Activated CD4-positive, alpha-beta memory T cell treated with anti-CD3 and anti-CD28 coated beads, Interleukin-2, amount 10 ng/mL, durations not matched to agents 7 days and 5 days (primary cell): ENCODE measurements around the gene KLRG1. TPM values are rescaled to one million over a fixed set of nuclear protein-coding genes. Genes with fewer than 3 reads are reported as not detected.

ENCODE experiments used
- CTCF ChIA-PET: fragments of 350-600 bp; sonication (Branson Sonifier 250); formaldehyde crosslinking; loops from one replicate; lab custom pipeline; 2021; ENCODE audit warnings: antibody characterized with exemption, inconsistent platforms; lab: Charles Lee
- POLR2A ChIA-PET: fragments of 350-600 bp; sonication (Branson Sonifier 250); formaldehyde crosslinking; loops from one replicate; lab custom pipeline; 2021; ENCODE audit warnings: antibody characterized with exemption; lab: Charles Lee
- DNase-seq: peaks from one replicate; pipeline ENCODE4 v3.0.0-alpha.2; 2020
- H3K27ac Mint-ChIP-seq: one replicate; pipeline ENCODE4 v1.8.0; 2021; ENCODE audit warnings: mild to moderate bottlenecking, mixed read lengths
- H3K27me3 Mint-ChIP-seq: one replicate; pipeline ENCODE4 v1.8.0; 2021; ENCODE audit warnings: mixed read lengths
- H3K36me3 Mint-ChIP-seq: one replicate; pipeline ENCODE4 v1.8.0; 2021; ENCODE audit warnings: low read depth, mixed read lengths
- H3K4me1 Mint-ChIP-seq: one replicate; pipeline ENCODE4 v1.8.0; 2021; ENCODE audit warnings: mixed read lengths
- H3K4me3 Mint-ChIP-seq: one replicate; pipeline ENCODE4 v1.8.0; 2021; ENCODE audit warnings: mild to moderate bottlenecking, mixed read lengths
- H3K9me3 Mint-ChIP-seq: one replicate; pipeline ENCODE4 v1.8.0; 2021; ENCODE audit warnings: mixed read lengths
- total RNA-seq, 2 experiments: library from RNA; stranded (reverse); gene quantifications; one replicate each; pipeline ENCODE4 v1.2.3, GENCODE V29; 2021

KLRG1 gene
- total RNA-seq: 10 to 100 TPM; 12.8 to 13.3 TPM

GRCh38 chr12:8989413-8989812 is at the start of gene KLRG1:
TSS of gene KLRG1 (plus strand) at chr12:8989546. CDS start at chr12:8989636, 90 bp downstream.
- Mint-ChIP-seq H3K9me3 (no peaks in the 10 kb centered on the region), H3K4me1 (peaks cover 56% of the 10 kb centered on the region), H3K4me3 (peak within 1 kb of the TSS; percentile 61), H3K27ac (peak within 1 kb of the TSS; percentile 70), H3K36me3 (peaks cover 6% of the 10 kb centered on the region), H3K27me3 (no peaks in the 10 kb centered on the region)
- ChIA-PET CTCF (no interaction called here), POLR2A (interaction anchor here (1.3 kb wide), 1 partner anchor 39 kb away, joined by 3 read pairs; no protein-coding TSS in a partner anchor)
- DNase-seq: no peak

GRCh38 chr12:8941691-8942478 is 47.5 kb upstream of the KLRG1 start:
- POLR2A ChIA-PET: no interaction called here
- H3K9me3 Mint-ChIP-seq: no peaks in the 10 kb centered on the region
- H3K27ac Mint-ChIP-seq: no peak overlapping the region
- CTCF ChIA-PET: interaction anchor here (0.8 to 1.1 kb wide), 2 partner anchors 97 to 108 kb away, joined by 3 read pairs; no protein-coding TSS in a partner anchor
- no peak overlapping the region for H3K4me3 Mint-ChIP-seq
- no peaks in the 10 kb centered on the region for H3K27me3 Mint-ChIP-seq
- H3K36me3 Mint-ChIP-seq: peaks cover 61% of the 10 kb centered on the region
- peaks cover 11% of the 10 kb centered on the region for H3K4me1 Mint-ChIP-seq
- DNase-seq: no peak

DNA sequence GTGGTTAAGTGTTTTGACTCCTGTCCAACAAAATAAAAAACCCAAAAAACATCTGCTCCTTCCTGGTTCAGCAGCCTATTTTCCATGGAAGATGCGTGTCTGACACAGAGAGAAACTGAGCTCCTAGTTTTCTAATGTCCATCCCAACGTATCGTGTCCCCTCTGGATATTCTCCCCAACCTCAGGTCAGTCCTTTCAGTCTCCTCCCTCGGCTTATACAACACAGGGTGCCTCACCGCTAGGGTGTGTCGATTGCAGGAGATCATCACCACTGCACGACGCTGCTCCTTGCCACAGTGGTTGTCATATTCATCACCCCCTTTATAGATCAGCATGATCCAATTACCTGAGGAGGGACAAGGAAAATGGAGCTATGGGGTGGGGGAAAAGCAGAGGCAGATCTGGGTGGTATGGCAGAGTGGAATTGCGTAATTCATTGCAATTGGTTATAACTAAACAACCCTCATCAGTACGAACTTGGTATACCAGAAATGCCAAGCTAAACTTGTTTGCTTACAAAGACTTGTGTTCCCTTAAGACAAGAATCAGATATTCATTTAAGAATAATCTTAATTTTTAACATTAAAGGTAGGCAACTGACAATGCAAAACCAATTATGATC is 45.7 kb upstream of the KLRG1 start:
- POLR2A ChIA-PET: no interaction called here
- H3K27me3 Mint-ChIP-seq: no peaks in the 10 kb centered on the region
- H3K4me3 Mint-ChIP-seq: no peak overlapping the region
- H3K36me3 Mint-ChIP-seq: peaks cover 63% of the 10 kb centered on the region
- no peak overlapping the region for H3K27ac Mint-ChIP-seq
- H3K9me3 Mint-ChIP-seq: no peaks in the 10 kb centered on the region
- DNase-seq: no peak
- H3K4me1 Mint-ChIP-seq: peaks cover 26% of the 10 kb centered on the region
- CTCF ChIA-PET: interaction anchor here (1.3 to 2.7 kb wide), 3 partner anchors 54 to 106 kb away, joined by 4 to 10 read pairs (median 7); no protein-coding TSS in a partner anchor

DNA sequence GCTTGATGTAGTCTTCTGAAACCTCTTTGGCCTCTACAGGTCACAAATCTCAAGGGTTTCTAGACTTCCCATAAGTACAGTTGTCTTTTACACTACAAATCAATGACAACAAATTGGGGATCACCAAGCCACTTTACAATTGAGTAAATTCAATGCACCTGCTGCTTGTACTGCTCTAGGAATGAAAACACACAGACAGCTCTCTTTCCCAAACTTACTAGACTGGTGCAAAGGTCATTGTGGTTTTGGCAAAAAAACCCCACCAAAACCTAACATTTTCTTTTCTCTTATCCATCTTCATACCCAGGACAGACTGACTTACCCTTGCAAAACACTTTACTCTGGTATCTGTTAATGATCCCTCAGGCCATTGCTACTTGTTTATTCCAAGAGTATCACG is 42.6 kb upstream of the KLRG1 start:
- POLR2A ChIA-PET: no interaction called here
- H3K36me3 Mint-ChIP-seq: peaks cover 56% of the 10 kb centered on the region
- peak overlapping the region; percentile 56 for H3K4me3 Mint-ChIP-seq
- H3K27me3 Mint-ChIP-seq: no peaks in the 10 kb centered on the region
- peaks cover 37% of the 10 kb centered on the region for H3K4me1 Mint-ChIP-seq
- CTCF ChIA-PET: interaction anchor here (0.7 to 8.1 kb wide), 4 partner anchors 33 to 403 kb away, joined by 3 to 162 read pairs (median 42); no protein-coding TSS in a partner anchor
- no peaks in the 10 kb centered on the region for H3K9me3 Mint-ChIP-seq
- H3K27ac Mint-ChIP-seq: peak overlapping the region; percentile 62
- no peak for DNase-seq

DNA sequence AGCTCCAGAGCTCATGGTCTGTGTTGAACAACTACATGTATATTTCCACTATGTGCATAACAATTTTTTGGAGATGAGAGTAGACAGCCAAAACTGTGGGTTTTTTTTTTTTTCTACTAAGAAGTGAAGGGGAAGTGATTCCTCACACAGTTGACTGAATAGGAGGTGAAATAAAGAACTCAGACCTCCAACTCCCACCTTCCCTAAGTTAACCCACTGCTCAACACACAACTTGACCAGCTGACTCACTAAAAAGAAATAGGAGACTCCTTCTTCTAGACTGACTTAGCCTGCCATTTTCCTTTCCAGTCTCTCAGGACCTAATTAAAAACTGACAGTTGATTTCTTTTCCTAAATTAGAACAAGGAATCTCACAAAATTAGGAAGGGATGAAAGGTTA is 41.6 kb upstream of the KLRG1 start:
- Mint-ChIP-seq H3K4me3 (peak overlapping the region; percentile 34), H3K27ac (peak overlapping the region; percentile 62), H3K36me3 (peaks cover 50% of the 10 kb centered on the region), H3K27me3 (no peaks in the 10 kb centered on the region), H3K9me3 (peaks cover 3% of the 10 kb centered on the region), H3K4me1 (peaks cover 47% of the 10 kb centered on the region)
- POLR2A ChIA-PET: interaction anchor here (3.7 kb wide), 1 partner anchor 102 kb away, joined by 24 read pairs; no protein-coding TSS in a partner anchor
- CTCF ChIA-PET: interaction anchor here (5.7 to 8.1 kb wide), 2 partner anchors 90 to 102 kb away, joined by 82 to 162 read pairs; no protein-coding TSS in a partner anchor
- no peak for DNase-seq

GRCh38 chr12:8948701-8949341 is 40.5 kb upstream of the KLRG1 start:
- H3K27ac Mint-ChIP-seq: peak overlapping the region; percentile 87
- peaks cover 8% of the 10 kb centered on the region for H3K9me3 Mint-ChIP-seq
- DNase-seq: peak; percentile 27
- peaks cover 58% of the 10 kb centered on the region for H3K4me1 Mint-ChIP-seq
- POLR2A ChIA-PET: interaction anchor here (1.0 to 4.7 kb wide), 10 partner anchors 12 to 101 kb away, joined by 3 to 70 read pairs (median 15); partner anchors contain the start of gene PHC1
- no peaks in the 10 kb centered on the region for H3K27me3 Mint-ChIP-seq
- H3K4me3 Mint-ChIP-seq: peak overlapping the region; percentile 99
- peaks cover 51% of the 10 kb centered on the region for H3K36me3 Mint-ChIP-seq
- CTCF ChIA-PET: interaction anchor here (0.7 to 8.1 kb wide), 21 partner anchors 25 to 405 kb away, joined by 3 to 162 read pairs (median 5); partner anchors contain the start of gene PHC1

- H3K36me3 Mint-ChIP-seq: peaks cover 57% of the 10 kb centered on the region
- peaks cover 65% of the 10 kb centered on the region for H3K4me1 Mint-ChIP-seq
- CTCF ChIA-PET: interaction anchor here (0.5 to 8.1 kb wide), 28 partner anchors 13 to 415 kb away, joined by 3 to 162 read pairs (median 4); partner anchors contain the start of gene PHC1
- peak within 1 kb of the TSS; percentile 99 for H3K4me3 Mint-ChIP-seq
- H3K27me3 Mint-ChIP-seq: no peaks in the 10 kb centered on the region
- peak within 1 kb of the TSS; percentile 87 for H3K27ac Mint-ChIP-seq
- peak; percentile 94 for DNase-seq
- POLR2A ChIA-PET: interaction anchor here (0.7 to 4.7 kb wide), 18 partner anchors 11 to 305 kb away, joined by 3 to 70 read pairs (median 8); partner anchors contain the start of genes KLRG1 and PHC1
- peaks cover 11% of the 10 kb centered on the region for H3K9me3 Mint-ChIP-seq
Observed at GRCh38 chr12:8949342-8950220, 39.8 kb upstream of the KLRG1 start, which contains the start of gene M6PR. TSS of gene M6PR (minus strand) at chr12:8949645. CDS start at chr12:8946404, 3,241 bp downstream.

DNA sequence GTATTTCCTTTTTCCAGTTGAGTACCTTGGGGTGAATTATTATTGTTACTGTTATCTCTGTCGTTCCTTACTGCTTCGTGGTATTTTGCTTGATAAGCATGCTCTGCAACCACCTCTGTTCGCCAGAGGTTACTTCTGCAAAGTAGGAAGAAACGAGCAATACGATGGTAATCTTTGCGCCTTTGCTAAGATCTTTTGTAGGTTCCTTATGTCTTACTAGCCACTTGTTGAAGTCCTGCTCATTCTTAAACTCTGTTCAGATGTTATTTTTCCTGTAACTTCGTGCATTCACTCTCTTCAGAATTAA is 39.2 kb upstream of the KLRG1 start:
- Mint-ChIP-seq H3K36me3 (peaks cover 53% of the 10 kb centered on the region), H3K4me1 (peaks cover 68% of the 10 kb centered on the region)
- CTCF ChIA-PET: interaction anchor here (0.5 to 8.1 kb wide), 23 partner anchors 12 to 406 kb away, joined by 3 to 162 read pairs (median 5); partner anchors contain the start of gene PHC1

GRCh38 chr12:8950702-8951478 is 38.5 kb upstream of the KLRG1 start:
- H3K27me3 Mint-ChIP-seq: no peaks in the 10 kb centered on the region

More for the DNA sequence above, 39.2 kb upstream of the KLRG1 start:
- peak overlapping the region; percentile 99 for H3K4me3 Mint-ChIP-seq
- H3K27me3 Mint-ChIP-seq: no peaks in the 10 kb centered on the region
- no peak for DNase-seq
- POLR2A ChIA-PET: interaction anchor here (0.7 to 4.7 kb wide), 17 partner anchors 13 to 305 kb away, joined by 3 to 70 read pairs (median 8); partner anchors contain the start of genes KLRG1 and PHC1
- peaks cover 11% of the 10 kb centered on the region for H3K9me3 Mint-ChIP-seq
- peak overlapping the region; percentile 87 for H3K27ac Mint-ChIP-seq

GRCh38 chr12:8951744-8952143 is 37.6 kb upstream of the KLRG1 start:
- peak overlapping the region; percentile 87 for H3K27ac Mint-ChIP-seq
- peaks cover 47% of the 10 kb centered on the region for H3K36me3 Mint-ChIP-seq
- H3K4me3 Mint-ChIP-seq: peak overlapping the region; percentile 99
- H3K27me3 Mint-ChIP-seq: no peaks in the 10 kb centered on the region
- peaks cover 11% of the 10 kb centered on the region for H3K9me3 Mint-ChIP-seq
- peaks cover 62% of the 10 kb centered on the region for H3K4me1 Mint-ChIP-seq
- peak; percentile 47 for DNase-seq
- ChIA-PET POLR2A (interaction anchor here (0.5 to 4.7 kb wide), 10 partner anchors 36 to 421 kb away, joined by 3 to 70 read pairs (median 14); no protein-coding TSS in a partner anchor), CTCF (interaction anchor here (0.9 to 8.1 kb wide), 16 partner anchors 18 to 267 kb away, joined by 3 to 162 read pairs (median 6); no protein-coding TSS in a partner anchor)

More at GRCh38 chr12:8950702-8951478, 38.5 kb upstream of the KLRG1 start:
- CTCF ChIA-PET: interaction anchor here (0.5 to 8.1 kb wide), 19 partner anchors 18 to 309 kb away, joined by 3 to 162 read pairs (median 6); partner anchors contain the start of gene PHC1
- Mint-ChIP-seq H3K4me1 (peaks cover 70% of the 10 kb centered on the region), H3K36me3 (peaks cover 48% of the 10 kb centered on the region), H3K9me3 (peaks cover 11% of the 10 kb centered on the region), H3K4me3 (peak overlapping the region; percentile 99), H3K27ac (peak overlapping the region; percentile 87)
- POLR2A ChIA-PET: interaction anchor here (0.5 to 4.7 kb wide), 15 partner anchors 36 to 422 kb away, joined by 3 to 70 read pairs (median 8); partner anchors contain the start of genes KLRG1 and PHC1
- no peak for DNase-seq
